ENCODE data around the gene HOXA5. TPM values are rescaled to one million over a fixed set of nuclear protein-coding genes. Genes with fewer than 3 reads are reported as not detected.

Gene HOXA5
- total RNA-seq, 1 experiment from 2014 or later: 7.5 TPM

DNA sequence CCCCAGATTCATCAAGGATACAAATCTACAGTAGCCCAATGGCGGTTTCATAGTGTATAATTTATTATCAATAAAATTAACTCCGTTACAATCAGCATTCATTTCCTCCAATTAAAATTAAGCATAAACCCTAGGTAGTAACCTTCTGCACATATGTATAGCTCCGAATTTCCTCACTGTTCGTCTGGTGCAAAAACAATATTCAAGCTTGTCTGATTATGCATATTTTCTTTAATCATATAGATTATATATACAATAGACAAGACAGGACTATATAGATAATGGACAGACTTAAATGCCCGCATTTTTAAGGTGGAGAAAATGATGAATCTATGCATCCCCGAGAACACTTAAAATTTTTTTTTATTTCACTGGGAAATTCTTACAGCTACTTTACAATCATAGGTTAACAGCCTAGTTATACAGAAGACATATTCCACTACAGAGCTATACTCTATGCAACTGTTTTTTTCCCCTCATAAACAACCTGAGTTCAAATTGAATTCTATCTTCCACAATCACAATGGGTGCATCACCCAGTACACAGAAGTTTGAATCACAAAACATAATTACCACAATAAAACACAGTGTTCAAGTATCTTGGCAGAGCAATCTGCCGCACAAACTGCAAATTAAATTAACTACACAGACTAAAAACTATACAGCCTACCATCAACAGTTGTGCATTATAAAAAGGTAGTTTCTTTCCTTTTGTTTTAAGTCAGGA lies 19.2 kb upstream of the HOXA5 start:
- peaks cover 65% of the 10 kb centered on the region for H3K79me2 ChIP-seq (ENCODE audit: low read length)
- H3K4me1 ChIP-seq (ENCODE audit: insufficient read depth, low read length): peaks cover 21% of the 10 kb centered on the region
- intact Hi-C loops (cut with micrococcal nuclease): loop anchor here (5.0 kb wide), 4 partner anchors 495 to 1270 kb away; no protein-coding TSS in a partner anchor
- H3K4me2 ChIP-seq (ENCODE audit: low read length): peak overlapping the region; percentile 93
- TF ChIP-seq EZH2 (IDR thresholded peaks at IDR 0.05; ENCODE audit: low read length, unreplicated experiment) (no peak), EZH2phosphoT487 (IDR thresholded peaks at IDR 0.05; ENCODE audit: borderline replicate concordance, low read length) (no peak)
- TF ChIP-seq, protein P1, sequence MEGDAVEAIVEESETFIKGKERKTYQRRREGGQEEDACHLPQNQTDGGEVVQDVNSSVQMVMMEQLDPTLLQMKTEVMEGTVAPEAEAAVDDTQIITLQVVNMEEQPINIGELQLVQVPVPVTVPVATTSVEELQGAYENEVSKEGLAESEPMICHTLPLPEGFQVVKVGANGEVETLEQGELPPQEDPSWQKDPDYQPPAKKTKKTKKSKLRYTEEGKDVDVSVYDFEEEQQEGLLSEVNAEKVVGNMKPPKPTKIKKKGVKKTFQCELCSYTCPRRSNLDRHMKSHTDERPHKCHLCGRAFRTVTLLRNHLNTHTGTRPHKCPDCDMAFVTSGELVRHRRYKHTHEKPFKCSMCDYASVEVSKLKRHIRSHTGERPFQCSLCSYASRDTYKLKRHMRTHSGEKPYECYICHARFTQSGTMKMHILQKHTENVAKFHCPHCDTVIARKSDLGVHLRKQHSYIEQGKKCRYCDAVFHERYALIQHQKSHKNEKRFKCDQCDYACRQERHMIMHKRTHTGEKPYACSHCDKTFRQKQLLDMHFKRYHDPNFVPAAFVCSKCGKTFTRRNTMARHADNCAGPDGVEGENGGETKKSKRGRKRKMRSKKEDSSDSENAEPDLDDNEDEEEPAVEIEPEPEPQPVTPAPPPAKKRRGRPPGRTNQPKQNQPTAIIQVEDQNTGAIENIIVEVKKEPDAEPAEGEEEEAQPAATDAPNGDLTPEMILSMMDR (conservative IDR thresholded peaks at IDR 0.05; ENCODE audit: low read depth, low read length): no peak
- DNase-seq: peak; percentile 21
- peak overlapping the region; percentile 97 for H3K27ac ChIP-seq (ENCODE audit: low read length)
- no peaks in the 10 kb centered on the region for H3K9me2 ChIP-seq (replicated peaks; ENCODE audit: low read length)
- H3K9ac ChIP-seq (ENCODE audit: low read length): peak overlapping the region; percentile 90
- no peaks in the 10 kb centered on the region for H3K9me3 ChIP-seq (ENCODE audit: low read length)
- H3K36me3 ChIP-seq (ENCODE audit: low read depth, low read length): peaks cover 23% of the 10 kb centered on the region
- CTCF ChIA-PET: interaction anchor here (0.6 to 2.4 kb wide), 4 partner anchors 40 to 794 kb away, joined by 3 to 26 read pairs (median 4); no protein-coding TSS in a partner anchor
- peaks cover 20% of the 10 kb centered on the region for H4K20me1 ChIP-seq (ENCODE audit: low read length)
- POLR2A ChIA-PET (ENCODE audit: unreplicated experiment): interaction anchor here (0.5 to 0.9 kb wide), 8 partner anchors 10 to 1307 kb away, joined by 3 to 9 read pairs (median 4); no protein-coding TSS in a partner anchor
- peak overlapping the region; percentile 84 for H3K4me3 ChIP-seq (ENCODE audit: low read length)
- H3F3A ChIP-seq (ENCODE audit: low read length, unreplicated experiment): peaks cover 5% of the 10 kb centered on the region
- no peak overlapping the region for H2AFZ ChIP-seq (ENCODE audit: low read length)
- no peak for ATAC-seq
- no peaks in the 10 kb centered on the region for H3K27me3 ChIP-seq (ENCODE audit: low read length)
- BruUV-seq (replicated peaks): no TSS peak

GRCh38 chr7:27161721-27162560 lies 18.5 kb upstream of the HOXA5 start:
- DNase-seq: peak; percentile 39
- Histone ChIP-seq H3K9me3 (ENCODE audit: low read length) (no peaks in the 10 kb centered on the region), H3K27ac (ENCODE audit: low read length) (peak overlapping the region; percentile 97), H3K9ac (ENCODE audit: low read length) (peak overlapping the region; percentile 90), H2AFZ (ENCODE audit: low read length) (no peak overlapping the region), H3K36me3 (ENCODE audit: low read depth, low read length) (peaks cover 23% of the 10 kb centered on the region), H3F3A (ENCODE audit: low read length, unreplicated experiment) (peaks cover 5% of the 10 kb centered on the region), H3K4me2 (ENCODE audit: low read length) (peak overlapping the region; percentile 93), H3K27me3 (ENCODE audit: low read length) (no peaks in the 10 kb centered on the region), H3K9me2 (replicated peaks; ENCODE audit: low read length) (no peaks in the 10 kb centered on the region), H3K4me1 (ENCODE audit: insufficient read depth, low read length) (peaks cover 15% of the 10 kb centered on the region), H3K4me3 (ENCODE audit: low read length) (peak overlapping the region; percentile 84), H4K20me1 (ENCODE audit: low read length) (peaks cover 20% of the 10 kb centered on the region), H3K79me2 (ENCODE audit: low read length) (peaks cover 57% of the 10 kb centered on the region)
- intact Hi-C loops (cut with micrococcal nuclease): loop anchor here (1.0 to 5.0 kb wide), 8 partner anchors 308 to 1270 kb away; no protein-coding TSS in a partner anchor
- ATAC-seq: peak; percentile 0; the same call in 1 of the 2 replicates
- TF ChIP-seq EZH2phosphoT487 (IDR thresholded peaks at IDR 0.05; ENCODE audit: borderline replicate concordance, low read length) (no peak), EZH2 (IDR thresholded peaks at IDR 0.05; ENCODE audit: low read length, unreplicated experiment) (no peak)
- TF ChIP-seq, protein P1 (conservative IDR thresholded peaks at IDR 0.05; ENCODE audit: low read depth, low read length): no peak
- ChIA-PET POLR2A (ENCODE audit: unreplicated experiment) (interaction anchor here (0.5 to 1.5 kb wide), 7 partner anchors 13 to 1306 kb away, joined by 4 to 26 read pairs (median 5); no protein-coding TSS in a partner anchor), CTCF (interaction anchor here (0.7 to 2.4 kb wide), 8 partner anchors 9 to 1848 kb away, joined by 3 to 26 read pairs (median 10); partner anchors contain the start of gene HOXA3)
- no TSS peak for BruUV-seq (replicated peaks)

Data from PC-3 (cell line).